OCI-LY1 (cell line): ENCODE measurements around the gene TSKS.

Experiments used
- CTCF ChIP-seq: fragments of 200-600 bp; sonication (generic), shearing (Covaris generic); IDR thresholded peaks from 2 replicates; pipeline ENCODE4 v1.5.1; 2017; ENCODE audit warnings: mild to moderate bottlenecking, antibody characterized with exemption, low read length, moderate library complexity, mixed read lengths
- EZH2 ChIP-seq: fragments of 200-600 bp; sonication (generic), shearing (Covaris generic); IDR thresholded peaks from 2 replicates; pipeline ENCODE4 v1.8.0; 2017; ENCODE audit warnings: borderline replicate concordance, mixed run types, mild to moderate bottlenecking, antibody characterized with exemption, low read length, moderate library complexity, mixed read lengths

- TF ChIP-seq CTCF (no peak), EZH2 (no peak)
Measured at GRCh38 chr19:49793561-49793840, 30.4 kb upstream of the TSKS start.
